Transverse colon (tissue), 4 donors: Measurements from ENCODE around the gene SEMA3E. TPM values are rescaled to one million over a fixed set of nuclear protein-coding genes. Genes with fewer than 3 reads are reported as not detected.
"Not testable (repeated sequence)": the region's sequence is repeated elsewhere in the genome, so short reads cannot be mapped to it uniquely, and the experiment has no call there.

Source experiments
- DNase-seq: peaks from one replicate; pipeline ENCODE4 v3.0.0-alpha.2; 2019
- H3K27ac ChIP-seq, 4 donors: fragments of 200-600 bp; sonication (generic); 2 replicates each; pipeline ENCODE4 v1.5.1; 2016 to 2018; ENCODE audit warnings: inconsistent platforms in 4 of 4
- H3K27me3 ChIP-seq: fragments of 200-600 bp; sonication (generic); 2 replicates; pipeline ENCODE4 v1.5.1; 2017; ENCODE audit warnings: inconsistent platforms
- H3K36me3 ChIP-seq, 4 donors: fragments of 200-600 bp; sonication (generic); 2 replicates each; pipeline ENCODE4 v1.5.1; 2017 to 2019; ENCODE audit warnings: inconsistent platforms in 4 of 4
- H3K4me1 ChIP-seq, 4 donors: fragments of 200-600 bp; sonication (generic); 2 replicates each; pipeline ENCODE4 v1.5.1; 2017 to 2020; ENCODE audit warnings: inconsistent platforms in 4 of 4
- H3K4me3 ChIP-seq, 4 donors: fragments of 200-600 bp; sonication (generic); 1 replicate in 1 of 4; 2 replicates in 3 of 4; pipeline versions ENCODE4 v1.5.1 to v1.6.1; 2017 to 2019; ENCODE audit warnings: inconsistent platforms in 4 of 4
- H3K9me3 ChIP-seq, 2 donors: fragments of 200-600 bp; sonication (generic); 2 replicates each; pipeline ENCODE4 v1.5.1; 2017 to 2019; ENCODE audit warnings: inconsistent platforms in 2 of 2
- EP300 ChIP-seq: sonication (generic); formaldehyde crosslinking; IDR thresholded peaks from one replicate; pipeline ENCODE4 v1.6.1; 2017; ENCODE audit warnings: antibody characterized with exemption, low read depth
- POLR2A ChIP-seq: fragments of 450-650 bp; IDR thresholded peaks from one replicate; pipeline ENCODE4 v1.6.1; 2016; ENCODE audit warnings: antibody characterized with exemption, mild to moderate bottlenecking, moderate library complexity
- POLR2AphosphoS5 ChIP-seq, 3 donors: sonication (generic); formaldehyde crosslinking; IDR thresholded peaks; one replicate each; pipeline ENCODE4 v1.6.1; 2016; ENCODE audit warnings: antibody characterized with exemption in 3 of 3
- WGBS, 2 donors: methylation state at CpG; one replicate each; pipeline ENCODE4 v1.1.5; 2018; ENCODE audit warnings: low coverage in 1 of 2; 5-methylcytosine and 5-hydroxymethylcytosine counted together
- in situ Hi-C, 4 donors: fragments of 200-750 bp; cut with MboI; loops; one replicate each; pipeline versions ENCODE4 v1.15.0 to v1.15.1; 2017; ENCODE audit warnings: low sequenced_read_pairs in 3 of 4, low pct_ligation_motif_present in 1 of 4, low pct_unique_long_range_greater_than_20kb in 1 of 4
- intact Hi-C: fragments of 100-400 bp; cut with DNase I; formaldehyde crosslinking; loops from one replicate; pipeline ENCODE4 v1.15.1; 2023; ENCODE audit warnings: low total_unique reads
- total RNA-seq, 4 donors: library from RNA; depleted of rRNA; stranded (reverse); fragments of >200 nt; gene quantifications; one replicate each; pipeline ENCODE4 v1.1.0, GENCODE V29; 2016
- TF ChIP-seq, protein P1 (sequence below), 5 experiments: fragments of 200-600 bp in 3 of 5; fragments of 450-650 bp in 2 of 5; sonication (generic) in 3 of 5; IDR thresholded peaks; 1 replicate in 2 of 5; 2 replicates in 3 of 5; pipeline ENCODE4 v1.5.1; 2016 to 2017; ENCODE audit warnings: antibody characterized with exemption in 5 of 5, inconsistent platforms in 3 of 5, mild to moderate bottlenecking in 2 of 5, moderate library complexity in 1 of 5

SEMA3E gene
- total RNA-seq, 4 donors from 2014 or later: 0.95 to 3.8 (median 1.4) TPM; not detected in 1

- WGBS, 2 donors: 68 to 71% methylated on average over 4 of the region's 4 CpGs
These were observed 209.9 kb downstream of the SEMA3E start for GRCh38 chr7:83439026-83439425.

DNA sequence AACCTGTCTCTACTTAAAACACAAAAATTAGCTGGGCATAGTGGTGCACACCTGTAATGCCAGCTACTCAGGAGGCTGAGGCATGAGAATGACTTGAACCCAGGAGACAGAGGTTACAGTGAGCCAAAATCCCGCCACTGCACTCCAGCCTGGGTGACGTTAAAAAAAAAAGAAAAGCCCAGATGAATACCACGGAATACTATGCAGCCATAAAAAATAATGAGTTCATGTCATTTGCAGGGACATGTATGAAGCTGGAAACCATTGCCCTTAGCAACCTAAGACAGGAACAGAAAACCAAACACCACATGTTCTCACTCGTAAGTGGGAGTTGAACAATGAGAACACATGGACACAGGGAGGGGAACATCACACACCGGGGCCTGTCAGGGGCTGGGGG is 218.7 kb downstream of the SEMA3E start:
- H3K36me3 ChIP-seq, H3K9me3 ChIP-seq, H3K4me1 ChIP-seq, H3K4me3 ChIP-seq, H3K27me3 ChIP-seq, H3K27ac ChIP-seq, in situ Hi-C loops, intact Hi-C loops, DNase-seq: not testable (repeated sequence)
- WGBS, 2 donors: 89 to 94% methylated on average over 5 of the region's 5 CpGs

More at GRCh38 chr7:83439026-83439425, 209.9 kb downstream of the SEMA3E start:
- H3K27me3 ChIP-seq: no peaks in the 10 kb centered on the region
- no peak for DNase-seq
- intact Hi-C loops: no loop called here
- no peak overlapping the region for H3K4me3 ChIP-seq
- no peaks in the 10 kb centered on the region for H3K36me3 ChIP-seq
- H3K9me3 ChIP-seq: no peaks in the 10 kb centered on the region
- no peak overlapping the region for H3K27ac ChIP-seq
- H3K4me1 ChIP-seq: no peaks in the 10 kb centered on the region
- in situ Hi-C loops: no loop called here
- no peak for TF ChIP-seq POLR2AphosphoS5 (IDR thresholded peaks at IDR 0.05)
- TF ChIP-seq, protein P1, sequence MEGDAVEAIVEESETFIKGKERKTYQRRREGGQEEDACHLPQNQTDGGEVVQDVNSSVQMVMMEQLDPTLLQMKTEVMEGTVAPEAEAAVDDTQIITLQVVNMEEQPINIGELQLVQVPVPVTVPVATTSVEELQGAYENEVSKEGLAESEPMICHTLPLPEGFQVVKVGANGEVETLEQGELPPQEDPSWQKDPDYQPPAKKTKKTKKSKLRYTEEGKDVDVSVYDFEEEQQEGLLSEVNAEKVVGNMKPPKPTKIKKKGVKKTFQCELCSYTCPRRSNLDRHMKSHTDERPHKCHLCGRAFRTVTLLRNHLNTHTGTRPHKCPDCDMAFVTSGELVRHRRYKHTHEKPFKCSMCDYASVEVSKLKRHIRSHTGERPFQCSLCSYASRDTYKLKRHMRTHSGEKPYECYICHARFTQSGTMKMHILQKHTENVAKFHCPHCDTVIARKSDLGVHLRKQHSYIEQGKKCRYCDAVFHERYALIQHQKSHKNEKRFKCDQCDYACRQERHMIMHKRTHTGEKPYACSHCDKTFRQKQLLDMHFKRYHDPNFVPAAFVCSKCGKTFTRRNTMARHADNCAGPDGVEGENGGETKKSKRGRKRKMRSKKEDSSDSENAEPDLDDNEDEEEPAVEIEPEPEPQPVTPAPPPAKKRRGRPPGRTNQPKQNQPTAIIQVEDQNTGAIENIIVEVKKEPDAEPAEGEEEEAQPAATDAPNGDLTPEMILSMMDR (IDR thresholded peaks at IDR 0.05): no peak
- TF ChIP-seq POLR2A: no peak
- no peak for TF ChIP-seq EP300

- WGBS, 2 donors: 20 to 31% methylated on average over 2 of the region's 2 CpGs
- DNase-seq: no peak
- no peak overlapping the region for H3K4me3 ChIP-seq
- no peaks in the 10 kb centered on the region for H3K27me3 ChIP-seq
- no peaks in the 10 kb centered on the region for H3K9me3 ChIP-seq
- intact Hi-C loops: no loop called here
- in situ Hi-C loops: no loop called here
- no peaks in the 10 kb centered on the region for H3K36me3 ChIP-seq
- H3K27ac ChIP-seq: no peak overlapping the region
- H3K4me1 ChIP-seq: no peaks in the 10 kb centered on the region
- TF ChIP-seq, protein P1 (IDR thresholded peaks at IDR 0.05): no peak
- TF ChIP-seq POLR2AphosphoS5 (IDR thresholded peaks at IDR 0.05): no peak
- no peak for TF ChIP-seq POLR2A
- TF ChIP-seq EP300: no peak
These were observed 219.4 kb downstream of the SEMA3E start for GRCh38 chr7:83429493-83429892.

- H3K27ac ChIP-seq: no peak overlapping the region
- TF ChIP-seq POLR2A (no peak), POLR2AphosphoS5 (IDR thresholded peaks at IDR 0.05) (no peak), EP300 (no peak)
- TF ChIP-seq, protein P1 (IDR thresholded peaks at IDR 0.05): no peak
- intact Hi-C loops (no loop called here), in situ Hi-C loops (no loop called here)
- 71% methylated on average over 1 of the region's 1 CpG; no CpG with 5 or more reads in 1 of the 2 donors for WGBS, 2 donors
- H3K9me3 ChIP-seq: no peaks in the 10 kb centered on the region
- no peaks in the 10 kb centered on the region for H3K4me1 ChIP-seq
- no peaks in the 10 kb centered on the region for H3K27me3 ChIP-seq
- no peak for DNase-seq
- no peak overlapping the region for H3K4me3 ChIP-seq
- H3K36me3 ChIP-seq: no peaks in the 10 kb centered on the region
These were observed 221.1 kb downstream of the SEMA3E start for GRCh38 chr7:83427884-83428283.

DNA sequence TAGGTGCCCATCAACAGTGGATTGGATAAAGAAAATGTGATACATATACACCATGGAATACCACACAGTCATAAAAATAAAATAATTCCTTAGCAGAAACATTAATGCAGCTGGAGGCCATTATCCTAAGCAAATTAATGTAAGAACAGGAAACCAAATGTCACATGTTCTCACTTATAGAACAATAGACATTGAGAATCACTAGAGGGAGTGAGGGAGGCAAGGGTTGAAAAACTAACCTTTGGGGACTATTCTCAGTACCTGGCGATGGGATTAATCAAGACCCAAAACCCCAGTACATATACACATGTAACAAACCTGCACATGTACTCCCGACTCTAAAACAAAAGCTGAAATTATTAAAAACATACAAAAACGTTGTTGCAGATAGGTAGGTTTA is 222.6 kb downstream of the SEMA3E start:
- WGBS, 2 donors: 76 to 79% methylated on average over 3 of the region's 3 CpGs
- Histone ChIP-seq H3K4me1 (no peaks in the 10 kb centered on the region), H3K36me3 (no peaks in the 10 kb centered on the region), H3K4me3 (no peak overlapping the region), H3K9me3 (no peaks in the 10 kb centered on the region), H3K27ac (no peak overlapping the region), H3K27me3 (no peaks in the 10 kb centered on the region)
- no peak for DNase-seq
- intact Hi-C loops: no loop called here
- in situ Hi-C loops: no loop called here
- TF ChIP-seq POLR2A (no peak), POLR2AphosphoS5 (IDR thresholded peaks at IDR 0.05) (no peak), EP300 (no peak)
- TF ChIP-seq, protein P1 (IDR thresholded peaks at IDR 0.05): no peak
